Measurements from ENCODE around the gene CALHM5.

Gene CALHM5

GRCh38 chr6:116533233-116533957 lies 22.0 kb downstream of the CALHM5 start (continued):
- no peak for TF ChIP-seq ZNF140 (tag by site-specific recombination; IDR thresholded peaks at IDR 0.05)
- TF ChIP-seq KLF9 (tag by site-specific recombination; IDR thresholded peaks at IDR 0.05; ENCODE audit: low read depth): no peak
- no peak for TF ChIP-seq ZNF311 (tag by site-specific recombination; IDR thresholded peaks at IDR 0.05; ENCODE audit: borderline replicate concordance)
- no peak for TF ChIP-seq ZNF488 (tag by site-specific recombination; IDR thresholded peaks at IDR 0.05)
- no peak for TF ChIP-seq GLIS2 (tag by site-specific recombination; IDR thresholded peaks at IDR 0.05)
- no peak for TF ChIP-seq ZNF701 (tag by site-specific recombination; IDR thresholded peaks at IDR 0.05)
- TF ChIP-seq ZNF391 (tag by site-specific recombination; IDR thresholded peaks at IDR 0.05; ENCODE audit: borderline replicate concordance, low read depth): no peak
- no peak for TF ChIP-seq PRDM10 (tag by site-specific recombination; IDR thresholded peaks at IDR 0.05)
- no peak for TF ChIP-seq ZSCAN30 (tag by site-specific recombination; IDR thresholded peaks at IDR 0.05)
- TF ChIP-seq SETDB1 (IDR thresholded peaks at IDR 0.05; ENCODE audit: insufficient read length, low read length): no peak
- no peak for TF ChIP-seq KLF7 (tag by site-specific recombination; IDR thresholded peaks at IDR 0.05; ENCODE audit: borderline replicate concordance)
- TF ChIP-seq ZBTB17 (tag by site-specific recombination; IDR thresholded peaks at IDR 0.05): peak; percentile 58; the same call in 1 of the 2 replicates
- no peak for TF ChIP-seq ZNF639 (tag by site-specific recombination; IDR thresholded peaks at IDR 0.05)
- TF ChIP-seq SALL2 (tag by site-specific recombination; IDR thresholded peaks at IDR 0.05; ENCODE audit: borderline replicate concordance): no peak
- TF ChIP-seq ZSCAN16 (tag by site-specific recombination; IDR thresholded peaks at IDR 0.05): no peak
- no peak for TF ChIP-seq ZNF449 (tag by site-specific recombination; IDR thresholded peaks at IDR 0.05)
- 0 out of 2 replicates have a peak, but pooled peaks have one; percentile 24 for TF ChIP-seq ZNF561 (tag by site-specific recombination; IDR thresholded peaks at IDR 0.05; ENCODE audit: borderline replicate concordance)
- TF ChIP-seq ZBTB7A (tag by site-specific recombination; IDR thresholded peaks at IDR 0.05; ENCODE audit: low read depth): no peak
- TF ChIP-seq ZNF549 (tag by site-specific recombination; IDR thresholded peaks at IDR 0.05): no peak
- TF ChIP-seq ZFP41 (tag by site-specific recombination; IDR thresholded peaks at IDR 0.05; ENCODE audit: borderline replicate concordance): no peak
- no peak for TF ChIP-seq ZNF548 (tag by site-specific recombination; IDR thresholded peaks at IDR 0.05)
- no peak for TF ChIP-seq ZEB2 (tag by site-specific recombination; IDR thresholded peaks at IDR 0.05)
